ENCODE measurements around the gene SRSF12. TPM values are rescaled to one million over a fixed set of nuclear protein-coding genes. Genes with fewer than 3 reads are reported as not detected.

Gene SRSF12
- total and polyA plus RNA-seq, 2 donors (not counting 1 experiment from before 2014, with no cell fraction given): 0.10 to 0.33 TPM

DNA sequence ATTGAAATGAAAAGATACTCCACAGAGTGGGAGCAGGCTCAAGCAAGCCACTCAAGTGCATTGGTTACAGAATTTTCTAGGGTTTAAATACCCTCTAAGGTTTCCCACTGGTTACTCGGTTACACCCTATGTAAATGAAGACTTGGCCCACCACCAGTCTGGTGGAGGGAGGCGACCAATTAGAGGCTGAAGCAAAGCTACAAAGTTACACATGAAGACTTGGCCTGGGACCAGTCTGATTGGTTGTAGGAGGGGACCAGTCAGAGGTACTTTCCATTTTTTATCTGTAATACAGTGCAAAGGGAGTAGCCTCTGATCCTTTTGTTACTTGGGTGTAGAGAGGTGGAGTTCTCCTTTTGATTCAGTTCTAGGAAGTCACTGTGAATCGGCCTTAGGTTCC lies 7.6 kb downstream of the SRSF12 start:
- H3K27me3 ChIP-seq (ENCODE audit: control insufficient read depth, insufficient read depth, low read length): no peaks in the 10 kb centered on the region
- no peaks in the 10 kb centered on the region for H3K9me3 ChIP-seq (ENCODE audit: control insufficient read depth, insufficient read depth, low read depth, low read length)
- H3K4me3 ChIP-seq (replicated peaks in 1 of 4; ENCODE audit: control extremely low read depth in 1 of 4, insufficient read depth in 1 of 4, low read depth in 3 of 4, low read length in 4 of 4): no peak overlapping the region
- no peak overlapping the region for H2AFZ ChIP-seq (ENCODE audit: low read length)
- H3K79me2 ChIP-seq (ENCODE audit: control insufficient read depth, insufficient read depth, low read length): no peaks in the 10 kb centered on the region
- no peaks in the 10 kb centered on the region for H3K4me1 ChIP-seq (ENCODE audit: control insufficient read depth, extremely low read depth, insufficient read depth, low read length)
- H3K9ac ChIP-seq (ENCODE audit: insufficient read depth, low read length): no peak overlapping the region
- no peak overlapping the region for H3K27ac ChIP-seq (ENCODE audit: insufficient read depth, low read length)
- TF ChIP-seq EZH2 (IDR thresholded peaks at IDR 0.05; ENCODE audit: low read length, missing control alignments): no peak
- TF ChIP-seq, protein P1, sequence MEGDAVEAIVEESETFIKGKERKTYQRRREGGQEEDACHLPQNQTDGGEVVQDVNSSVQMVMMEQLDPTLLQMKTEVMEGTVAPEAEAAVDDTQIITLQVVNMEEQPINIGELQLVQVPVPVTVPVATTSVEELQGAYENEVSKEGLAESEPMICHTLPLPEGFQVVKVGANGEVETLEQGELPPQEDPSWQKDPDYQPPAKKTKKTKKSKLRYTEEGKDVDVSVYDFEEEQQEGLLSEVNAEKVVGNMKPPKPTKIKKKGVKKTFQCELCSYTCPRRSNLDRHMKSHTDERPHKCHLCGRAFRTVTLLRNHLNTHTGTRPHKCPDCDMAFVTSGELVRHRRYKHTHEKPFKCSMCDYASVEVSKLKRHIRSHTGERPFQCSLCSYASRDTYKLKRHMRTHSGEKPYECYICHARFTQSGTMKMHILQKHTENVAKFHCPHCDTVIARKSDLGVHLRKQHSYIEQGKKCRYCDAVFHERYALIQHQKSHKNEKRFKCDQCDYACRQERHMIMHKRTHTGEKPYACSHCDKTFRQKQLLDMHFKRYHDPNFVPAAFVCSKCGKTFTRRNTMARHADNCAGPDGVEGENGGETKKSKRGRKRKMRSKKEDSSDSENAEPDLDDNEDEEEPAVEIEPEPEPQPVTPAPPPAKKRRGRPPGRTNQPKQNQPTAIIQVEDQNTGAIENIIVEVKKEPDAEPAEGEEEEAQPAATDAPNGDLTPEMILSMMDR (conservative IDR thresholded peaks at IDR 0.05 in 1 of 2, IDR thresholded peaks at IDR 0.05 in 1 of 2; ENCODE audit: low read depth in 1 of 2, low read length in 2 of 2): no peak
- no peak overlapping the region for H3K4me2 ChIP-seq (ENCODE audit: extremely low read depth, insufficient read depth, low read length)
- H3K36me3 ChIP-seq (ENCODE audit: control insufficient read depth, insufficient read depth, low read length): no peaks in the 10 kb centered on the region
- no peaks in the 10 kb centered on the region for H4K20me1 ChIP-seq (ENCODE audit: control insufficient read depth, extremely low read depth, insufficient read depth, low read length)
- DNase-seq (ENCODE audit: low read depth in 2 of 2): no peak

DNA sequence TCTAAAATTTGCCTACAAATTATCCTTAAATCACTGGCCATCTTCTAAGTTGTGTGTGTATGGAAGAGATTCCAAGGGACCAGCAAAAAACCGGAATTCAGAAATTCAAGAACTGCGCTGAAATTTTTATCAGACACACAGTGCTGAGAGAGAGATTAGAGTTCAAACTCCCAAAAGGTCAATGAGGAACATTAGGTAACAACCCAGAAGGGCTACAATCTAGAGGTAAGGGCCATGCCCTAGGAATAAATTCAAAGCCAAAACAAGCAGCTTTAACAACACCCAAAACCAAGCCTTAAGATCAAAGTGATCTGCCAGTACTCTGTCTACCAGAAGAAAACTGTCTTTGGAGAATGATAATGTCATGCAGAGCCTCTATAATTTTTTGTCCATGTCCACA lies 17.8 kb downstream of the SRSF12 start:
- no peak overlapping the region for H3K4me2 ChIP-seq (ENCODE audit: extremely low read depth, insufficient read depth, low read length)

DNA sequence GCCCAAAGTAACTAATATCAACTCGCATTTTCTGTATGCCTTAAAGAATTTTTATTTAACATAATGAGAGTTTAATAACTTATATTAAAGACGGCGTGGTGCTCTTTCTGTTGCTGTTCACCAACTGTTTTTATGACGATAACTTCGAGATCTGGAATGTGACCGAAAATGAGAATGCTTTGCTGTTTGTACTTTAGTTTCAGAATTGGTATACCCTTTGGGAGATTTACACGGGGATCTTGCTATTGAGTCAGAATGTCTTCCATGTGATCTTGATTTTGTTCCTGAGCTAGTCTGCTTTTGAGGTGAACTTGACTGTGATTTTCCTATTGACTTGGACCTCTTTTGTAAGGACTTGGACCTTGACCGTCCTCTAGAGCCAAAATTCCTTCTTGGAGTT lies 19.4 kb downstream of the SRSF12 start:
- no peaks in the 10 kb centered on the region for H3K4me1 ChIP-seq (ENCODE audit: control insufficient read depth, extremely low read depth, insufficient read depth, low read length)
- H3K27ac ChIP-seq (ENCODE audit: insufficient read depth, low read length): no peak overlapping the region
- no peaks in the 10 kb centered on the region for H3K36me3 ChIP-seq (ENCODE audit: control insufficient read depth, insufficient read depth, low read length)
- no peaks in the 10 kb centered on the region for H3K9me3 ChIP-seq (ENCODE audit: control insufficient read depth, insufficient read depth, low read depth, low read length)
- TF ChIP-seq, protein P1 (conservative IDR thresholded peaks at IDR 0.05 in 1 of 2, IDR thresholded peaks at IDR 0.05 in 1 of 2; ENCODE audit: low read depth in 1 of 2, low read length in 2 of 2): no peak
- TF ChIP-seq EZH2 (IDR thresholded peaks at IDR 0.05; ENCODE audit: low read length, missing control alignments): no peak
- no peak overlapping the region for H3K9ac ChIP-seq (ENCODE audit: insufficient read depth, low read length)
- no peaks in the 10 kb centered on the region for H4K20me1 ChIP-seq (ENCODE audit: control insufficient read depth, extremely low read depth, insufficient read depth, low read length)
- H3K27me3 ChIP-seq (ENCODE audit: control insufficient read depth, insufficient read depth, low read length): no peaks in the 10 kb centered on the region
- H3K4me3 ChIP-seq (replicated peaks in 1 of 4; ENCODE audit: control extremely low read depth in 1 of 4, insufficient read depth in 1 of 4, low read depth in 3 of 4, low read length in 4 of 4): no peak overlapping the region
- DNase-seq (ENCODE audit: low read depth in 2 of 2): no peak
- no peaks in the 10 kb centered on the region for H3K79me2 ChIP-seq (ENCODE audit: control insufficient read depth, insufficient read depth, low read length)
- H2AFZ ChIP-seq (ENCODE audit: low read length): no peak overlapping the region
- H3K4me2 ChIP-seq (ENCODE audit: extremely low read depth, insufficient read depth, low read length): no peak overlapping the region

More for the DNA sequence above, 17.8 kb downstream of the SRSF12 start:
- Histone ChIP-seq H2AFZ (ENCODE audit: low read length) (no peak overlapping the region), H3K9ac (ENCODE audit: insufficient read depth, low read length) (no peak overlapping the region), H3K4me3 (replicated peaks in 1 of 4; ENCODE audit: control extremely low read depth in 1 of 4, insufficient read depth in 1 of 4, low read depth in 3 of 4, low read length in 4 of 4) (no peak overlapping the region), H3K4me1 (ENCODE audit: control insufficient read depth, extremely low read depth, insufficient read depth, low read length) (no peaks in the 10 kb centered on the region), H3K36me3 (ENCODE audit: control insufficient read depth, insufficient read depth, low read length) (no peaks in the 10 kb centered on the region), H3K79me2 (ENCODE audit: control insufficient read depth, insufficient read depth, low read length) (no peaks in the 10 kb centered on the region), H3K27me3 (ENCODE audit: control insufficient read depth, insufficient read depth, low read length) (no peaks in the 10 kb centered on the region), H3K9me3 (ENCODE audit: control insufficient read depth, insufficient read depth, low read depth, low read length) (no peaks in the 10 kb centered on the region), H3K27ac (ENCODE audit: insufficient read depth, low read length) (no peak overlapping the region), H4K20me1 (ENCODE audit: control insufficient read depth, extremely low read depth, insufficient read depth, low read length) (no peaks in the 10 kb centered on the region)
- no peak for DNase-seq (ENCODE audit: low read depth in 2 of 2)
- TF ChIP-seq EZH2 (IDR thresholded peaks at IDR 0.05; ENCODE audit: low read length, missing control alignments): no peak
- TF ChIP-seq, protein P1 (conservative IDR thresholded peaks at IDR 0.05 in 1 of 2, IDR thresholded peaks at IDR 0.05 in 1 of 2; ENCODE audit: low read depth in 1 of 2, low read length in 2 of 2): no peak

All from fibroblast of lung (primary cell).